ENCODE data around the gene KLHL35.

- TF ChIP-seq EZH2 (IDR thresholded peaks at IDR 0.05; ENCODE audit: insufficient read depth, poor library complexity, severe bottlenecking) (no peak), EZH2phosphoT487 (IDR thresholded peaks at IDR 0.05; ENCODE audit: insufficient read depth, low read depth) (no peak)
Measured at GRCh38 chr11:75375626-75376025, 57.4 kb downstream of the KLHL35 start.

Data from GM23248 (cell line).